ENCODE results near the gene HP. TPM values are rescaled to one million over a fixed set of nuclear protein-coding genes. Genes with fewer than 3 reads are reported as not detected.

Gene HP
- total and polyA plus RNA-seq, 4 experiments from 2014 or later = not detected

DNA sequence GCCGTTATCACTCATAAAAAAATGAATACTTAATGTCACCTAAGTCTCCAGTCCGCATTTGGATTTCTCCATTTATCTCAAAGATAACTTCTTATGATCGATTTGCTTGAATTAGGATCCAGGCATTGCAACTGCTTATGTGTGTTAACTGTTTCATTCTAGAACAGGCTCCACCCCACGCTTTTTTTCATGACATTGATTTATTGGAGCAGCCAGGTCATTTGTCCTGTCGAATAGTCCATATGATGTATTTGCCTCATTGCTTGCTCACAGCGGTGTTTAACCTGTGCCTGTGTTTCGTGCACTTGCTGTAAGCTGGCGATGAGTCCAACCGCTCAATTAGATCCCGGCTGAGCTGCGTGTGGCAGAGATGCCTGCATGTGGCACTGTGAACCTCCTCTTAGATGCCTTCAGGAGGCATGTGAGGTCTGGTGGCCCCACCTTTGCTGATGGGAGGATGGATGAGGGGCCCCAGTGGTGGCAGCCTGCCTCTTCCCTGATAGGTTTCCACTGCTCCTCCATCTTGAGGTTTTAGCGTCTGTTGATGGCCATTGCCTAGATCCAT lies 55.7 kb downstream of the HP start:
- no peak overlapping the region for H3K27ac Mint-ChIP-seq
- H3K9me3 Mint-ChIP-seq = peaks cover 0 to 2% (median 0%) of the 10 kb centered on the region in 8 donors

More for the DNA sequence above, 55.7 kb downstream of the HP start:
- H3K4me3 Mint-ChIP-seq = no peak overlapping the region
- intact Hi-C loops (cut with micrococcal nuclease) = no loop called here
- POLR2A ChIA-PET (ENCODE audit: partially characterized antibody) = no interaction called here
- no peaks in the 10 kb centered on the region for H3K4me1 Mint-ChIP-seq
- no peaks in the 10 kb centered on the region for H3K27me3 Mint-ChIP-seq
- Histone ChIP-seq H3K27ac (ENCODE audit: low read depth, low read length) (no peak overlapping the region), H3K9me3 (ENCODE audit: control insufficient read depth in 1 of 2, low read length in 2 of 2) (no peaks in the 10 kb centered on the region), H3K36me3 (ENCODE audit: insufficient read depth, low read length) (peaks cover 71% of the 10 kb centered on the region), H3K27me3 (ENCODE audit: insufficient read depth, low read length) (no peaks in the 10 kb centered on the region), H3K4me3 (ENCODE audit: low read length in 2 of 2) (no peak overlapping the region), H3K4me1 (ENCODE audit: insufficient read depth, low read length) (no peaks in the 10 kb centered on the region)
- peaks cover 66 to 84% of the 10 kb centered on the region in 2 donors for H3K36me3 Mint-ChIP-seq
- DNase-seq = no peak
- CTCF ChIA-PET (ENCODE audit: partially characterized antibody) = no interaction called here

Other genes starting within 250 kb of the HP start
- 100 to 1,000 TPM; 101 to 103 TPM for gene AP1G1, start 245.7 kb upstream of the HP start, total RNA-seq
- gene AP1G1, start 245.7 kb upstream of the HP start, polyA plus RNA-seq = 10 to 100 TPM in 1 of 2 donors, 1 to 10 TPM in 1; 7.6 to 13.4 TPM
- gene ATXN1L, start 208.5 kb upstream of the HP start, total RNA-seq = 10 to 100 TPM; 29.6 to 31.6 TPM
- 10 to 100 TPM; 10.0 to 10.5 TPM for gene ATXN1L, start 208.5 kb upstream of the HP start, polyA plus RNA-seq
- gene ZNF821, start 170.3 kb upstream of the HP start, total RNA-seq = 1 to 10 TPM; 8.0 to 9.7 TPM
- gene ZNF821, start 170.3 kb upstream of the HP start, polyA plus RNA-seq = 10 to 100 TPM in 1 of 2 donors, 1 to 10 TPM in 1; 9.7 to 10.4 TPM
- 100 to 1,000 TPM; 282 to 287 TPM for gene IST1, start 159.0 kb upstream of the HP start, total RNA-seq
- 100 to 1,000 TPM; 180 to 181 TPM for gene IST1, start 159.0 kb upstream of the HP start, polyA plus RNA-seq
- not detected for gene PKD1L3, start 54.1 kb upstream of the HP start, total RNA-seq
- not detected for gene PKD1L3, start 54.1 kb upstream of the HP start, polyA plus RNA-seq
- gene DHODH, start 45.8 kb upstream of the HP start, total RNA-seq = 1 to 10 TPM; 9.6 to 9.7 TPM
- 10 to 100 TPM in 1 of 2 donors, 1 to 10 TPM in 1; 8.1 to 11.2 TPM for gene DHODH, start 45.8 kb upstream of the HP start, polyA plus RNA-seq
- gene HPR, start 8.7 kb downstream of the HP start, total RNA-seq = not detected
- gene HPR, start 8.7 kb downstream of the HP start, polyA plus RNA-seq = not detected
- gene TXNL4B, start 39.1 kb downstream of the HP start, total RNA-seq = 10 to 100 TPM; 23.7 to 26.1 TPM
- 10 to 100 TPM; 11.3 to 12.5 TPM for gene TXNL4B, start 39.1 kb downstream of the HP start, polyA plus RNA-seq
- gene DHX38, start 39.3 kb downstream of the HP start, total RNA-seq = 100 to 1,000 TPM; 109 to 120 TPM
- gene DHX38, start 39.3 kb downstream of the HP start, polyA plus RNA-seq = 10 to 100 TPM; 16.9 to 43.3 TPM
- gene PMFBP1, start 117.7 kb downstream of the HP start, total RNA-seq = 1 to 10 TPM in 1 of 2 experiments, under 1 TPM in 1; 0.73 to 1.1 TPM
- gene PMFBP1, start 117.7 kb downstream of the HP start, polyA plus RNA-seq = not detected